ENCODE measurements around the gene USP31. TPM values are rescaled to one million over a fixed set of nuclear protein-coding genes. Genes with fewer than 3 reads are reported as not detected.

Gene USP31
- total and polyA plus RNA-seq, 2 of the 8 experiments (the other 6 are each of a cell fraction or from before 2014, with no cell fraction given) = 6.7 to 19.0 TPM

DNA sequence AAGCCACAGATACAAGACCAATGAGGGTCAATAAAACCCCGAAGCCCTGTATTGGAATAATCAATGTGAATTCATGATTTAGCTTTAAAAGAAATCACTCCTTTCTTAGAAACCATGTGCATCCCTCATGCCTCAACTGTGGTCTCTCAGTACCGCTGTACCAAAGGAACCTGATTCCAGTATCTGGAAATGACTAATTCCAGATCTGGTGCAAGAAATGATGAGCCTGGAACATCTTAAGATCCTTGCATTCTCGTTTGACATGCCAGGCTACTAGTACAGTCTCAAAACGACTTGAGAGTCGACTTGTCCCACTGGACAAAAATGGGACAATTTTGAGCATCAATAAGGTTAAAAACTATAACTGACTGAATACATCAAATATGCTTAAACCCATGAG, 21.2 kb downstream of the USP31 start (continued):
- TF ChIP-seq SP2 (IDR thresholded peaks at IDR 0.05; ENCODE audit: low read length) (no peak), FOSL1 (IDR thresholded peaks at IDR 0.05; ENCODE audit: insufficient read depth, low read depth, low read length) (no peak)
